Fibroblast of lung (primary cell): Measurements from ENCODE around the gene NCBP2.

ENCODE experiments used
- EZH2 ChIP-seq: IDR thresholded peaks from 2 replicates; pipeline ENCODE4 v1.5.1; 2012; ENCODE audit warnings: low read length, control low read depth, mild to moderate bottlenecking; ENCODE audit errors: missing control alignments
- TF ChIP-seq, protein P1 (sequence below), 2 donors: IDR thresholded peaks in 1 of 2; conservative IDR thresholded peaks in 1 of 2; 1 replicate in 1 of 2; 2 replicates in 1 of 2; pipeline ENCODE4 v1.5.1; 2011 to 2012; ENCODE audit warnings: low read length in 2 of 2, control low read depth in 1 of 2, inconsistent platforms in 1 of 2, low read depth in 1 of 2, mild to moderate bottlenecking in 1 of 2

DNA sequence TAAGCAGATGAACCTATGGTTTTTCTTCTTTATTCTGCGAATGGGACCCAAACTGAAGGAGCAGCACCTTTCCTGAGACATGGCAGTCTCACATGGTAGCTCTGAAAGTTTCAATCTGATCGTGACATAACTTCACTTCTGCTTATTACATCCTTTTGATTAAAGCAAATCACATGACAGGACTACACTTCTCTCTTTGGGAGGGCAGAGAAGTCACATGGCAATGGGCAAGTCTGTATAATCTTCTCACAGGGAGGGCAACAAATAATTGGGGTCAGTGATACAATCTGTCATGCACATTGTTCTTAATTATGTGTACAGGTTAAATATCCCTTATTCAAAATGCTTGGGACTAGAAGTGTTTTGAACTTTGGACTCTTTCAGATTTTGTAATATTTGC is 21.6 kb downstream of the NCBP2 start:
- TF ChIP-seq, protein P1, sequence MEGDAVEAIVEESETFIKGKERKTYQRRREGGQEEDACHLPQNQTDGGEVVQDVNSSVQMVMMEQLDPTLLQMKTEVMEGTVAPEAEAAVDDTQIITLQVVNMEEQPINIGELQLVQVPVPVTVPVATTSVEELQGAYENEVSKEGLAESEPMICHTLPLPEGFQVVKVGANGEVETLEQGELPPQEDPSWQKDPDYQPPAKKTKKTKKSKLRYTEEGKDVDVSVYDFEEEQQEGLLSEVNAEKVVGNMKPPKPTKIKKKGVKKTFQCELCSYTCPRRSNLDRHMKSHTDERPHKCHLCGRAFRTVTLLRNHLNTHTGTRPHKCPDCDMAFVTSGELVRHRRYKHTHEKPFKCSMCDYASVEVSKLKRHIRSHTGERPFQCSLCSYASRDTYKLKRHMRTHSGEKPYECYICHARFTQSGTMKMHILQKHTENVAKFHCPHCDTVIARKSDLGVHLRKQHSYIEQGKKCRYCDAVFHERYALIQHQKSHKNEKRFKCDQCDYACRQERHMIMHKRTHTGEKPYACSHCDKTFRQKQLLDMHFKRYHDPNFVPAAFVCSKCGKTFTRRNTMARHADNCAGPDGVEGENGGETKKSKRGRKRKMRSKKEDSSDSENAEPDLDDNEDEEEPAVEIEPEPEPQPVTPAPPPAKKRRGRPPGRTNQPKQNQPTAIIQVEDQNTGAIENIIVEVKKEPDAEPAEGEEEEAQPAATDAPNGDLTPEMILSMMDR (conservative IDR thresholded peaks at IDR 0.05 in 1 of 2, IDR thresholded peaks at IDR 0.05 in 1 of 2; ENCODE audit: low read depth in 1 of 2, low read length in 2 of 2) = no peak
- TF ChIP-seq EZH2 = no peak
